Fibroblast of villous mesenchyme (primary cell): Measurements from ENCODE around the gene SPSB4. TPM values are rescaled to one million over a fixed set of nuclear protein-coding genes. Genes with fewer than 3 reads are reported as not detected.

Experiments used
- DNase-seq: peaks from one replicate; pipeline ENCODE4 v3.0.0-alpha.2; 2010; ENCODE audit warnings: low read depth
- H3K4me3 ChIP-seq: 2 replicates; pipeline ENCODE4 v1.5.1; 2011; ENCODE audit warnings: low read depth, mild to moderate bottlenecking, low read length
- total RNA-seq: library from RNA; depleted of rRNA; stranded (reverse); fragments of >200 nt; gene quantifications from 2 replicates; pipeline ENCODE4 v1.2.3, GENCODE V29; 2012
- TF ChIP-seq, protein P1 (sequence below): IDR thresholded peaks from 2 replicates; pipeline ENCODE4 v1.5.1; 2012; ENCODE audit warnings: low read depth, mild to moderate bottlenecking, low read length; ENCODE audit not compliant: insufficient read depth

Gene SPSB4
- total RNA-seq, 1 donor: not detected

DNA sequence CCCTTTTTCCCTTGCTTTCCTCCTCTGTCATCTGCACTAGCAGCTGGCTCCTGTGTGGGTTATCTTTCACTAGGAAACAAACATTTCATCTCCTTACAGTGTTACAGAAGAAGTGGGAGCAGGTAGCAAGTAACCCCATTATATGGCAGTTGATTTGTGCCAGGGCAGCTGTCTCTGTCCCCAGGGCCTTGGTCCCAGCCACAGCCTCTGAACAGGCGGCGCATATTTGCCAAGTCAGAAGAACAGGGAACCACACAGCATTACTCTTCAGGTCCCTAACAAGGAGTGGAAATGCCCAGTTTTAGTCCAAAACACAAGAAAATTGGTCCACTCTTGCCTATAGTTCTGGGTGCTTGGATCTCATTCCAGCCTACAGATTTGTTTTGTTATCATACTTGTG, 99.8 kb downstream of the SPSB4 start:
- DNase-seq: no peak
- no peak overlapping the region for H3K4me3 ChIP-seq
- TF ChIP-seq, protein P1, sequence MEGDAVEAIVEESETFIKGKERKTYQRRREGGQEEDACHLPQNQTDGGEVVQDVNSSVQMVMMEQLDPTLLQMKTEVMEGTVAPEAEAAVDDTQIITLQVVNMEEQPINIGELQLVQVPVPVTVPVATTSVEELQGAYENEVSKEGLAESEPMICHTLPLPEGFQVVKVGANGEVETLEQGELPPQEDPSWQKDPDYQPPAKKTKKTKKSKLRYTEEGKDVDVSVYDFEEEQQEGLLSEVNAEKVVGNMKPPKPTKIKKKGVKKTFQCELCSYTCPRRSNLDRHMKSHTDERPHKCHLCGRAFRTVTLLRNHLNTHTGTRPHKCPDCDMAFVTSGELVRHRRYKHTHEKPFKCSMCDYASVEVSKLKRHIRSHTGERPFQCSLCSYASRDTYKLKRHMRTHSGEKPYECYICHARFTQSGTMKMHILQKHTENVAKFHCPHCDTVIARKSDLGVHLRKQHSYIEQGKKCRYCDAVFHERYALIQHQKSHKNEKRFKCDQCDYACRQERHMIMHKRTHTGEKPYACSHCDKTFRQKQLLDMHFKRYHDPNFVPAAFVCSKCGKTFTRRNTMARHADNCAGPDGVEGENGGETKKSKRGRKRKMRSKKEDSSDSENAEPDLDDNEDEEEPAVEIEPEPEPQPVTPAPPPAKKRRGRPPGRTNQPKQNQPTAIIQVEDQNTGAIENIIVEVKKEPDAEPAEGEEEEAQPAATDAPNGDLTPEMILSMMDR: no peak

DNA sequence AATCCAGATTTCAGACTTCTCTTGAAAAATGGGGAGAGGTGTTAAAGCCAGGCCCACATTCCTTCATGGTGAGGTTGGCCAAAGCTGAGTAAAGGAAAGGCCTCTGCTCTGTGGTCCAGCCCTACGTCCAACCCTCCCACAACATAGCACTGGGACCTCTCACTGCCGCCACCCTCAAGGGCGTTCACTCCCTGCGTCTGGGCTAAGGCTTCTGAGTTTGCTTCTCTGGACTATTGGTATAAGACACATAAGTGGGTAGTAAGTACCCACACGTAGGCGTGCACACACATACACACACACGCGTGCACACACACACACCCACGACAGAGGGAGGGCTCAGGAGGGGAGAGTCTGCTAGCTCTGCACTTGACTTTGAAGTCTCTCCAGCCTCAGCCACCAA, 100.3 kb downstream of the SPSB4 start:
- DNase-seq: no peak
- TF ChIP-seq, protein P1: no peak
- H3K4me3 ChIP-seq: no peak overlapping the region

DNA sequence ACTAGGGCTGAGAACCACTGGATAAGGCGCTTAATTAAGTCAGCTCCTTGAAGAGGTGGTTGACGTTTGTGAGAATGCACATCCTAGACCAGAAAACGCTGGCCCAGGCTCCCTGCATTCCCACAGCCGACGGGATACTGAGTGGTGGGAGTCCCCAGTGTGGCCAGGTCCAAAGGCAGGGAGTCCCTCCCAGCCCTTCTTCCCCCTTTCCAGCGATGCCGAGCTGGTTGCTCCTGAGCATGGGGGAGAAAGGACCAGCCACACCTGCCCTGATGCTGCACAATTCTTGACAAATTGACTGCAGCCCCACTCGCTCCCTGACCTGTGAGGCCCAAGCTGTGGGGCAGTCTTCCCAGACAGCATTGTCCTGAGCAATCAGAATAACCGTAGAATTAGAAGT, 101.0 kb downstream of the SPSB4 start:
- no peak overlapping the region for H3K4me3 ChIP-seq

DNA sequence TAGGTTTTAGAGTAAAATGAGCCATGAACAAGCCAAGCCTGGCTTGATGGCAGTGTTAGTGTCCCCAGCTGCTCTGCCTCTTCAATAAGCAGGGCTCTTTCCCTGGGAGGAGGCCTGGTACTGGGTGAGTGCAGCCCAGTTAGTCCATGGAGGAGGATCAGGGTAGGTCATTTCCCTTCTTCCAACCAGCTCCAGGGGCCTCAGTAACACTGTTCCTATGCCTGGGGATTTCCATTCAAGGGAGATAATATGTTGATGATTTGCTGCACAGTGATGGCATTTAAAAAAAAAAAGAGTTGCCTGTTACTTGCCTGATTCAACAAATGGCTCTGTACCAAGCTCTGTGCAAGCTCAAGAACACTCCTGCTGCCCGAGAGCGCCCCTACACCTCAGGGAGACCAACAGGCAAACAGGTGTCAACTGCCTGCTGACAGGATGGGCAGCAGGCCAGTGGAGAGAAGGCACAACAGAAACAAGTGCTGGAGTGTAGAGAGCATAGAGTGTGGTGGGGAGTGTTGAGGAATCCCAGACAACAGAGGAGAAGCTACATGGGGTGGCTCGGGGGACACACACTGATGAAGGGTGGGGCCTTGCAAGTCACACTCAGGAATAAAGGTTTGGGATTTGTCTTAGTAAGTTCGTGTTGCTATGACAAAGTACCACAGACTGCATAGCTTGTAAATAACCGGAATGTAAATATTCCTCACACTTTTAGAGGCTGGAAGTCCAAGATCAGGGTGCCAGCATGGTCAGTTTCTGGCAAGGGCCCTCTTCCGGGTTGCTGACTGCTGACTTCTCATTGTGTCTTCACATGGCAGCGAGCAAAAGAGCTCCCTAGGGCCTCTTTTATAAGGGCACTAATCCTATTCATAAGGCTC, 101.9 kb downstream of the SPSB4 start:
- TF ChIP-seq, protein P1: no peak
- DNase-seq: no peak

More for the DNA sequence above, 101.0 kb downstream of the SPSB4 start:
- TF ChIP-seq, protein P1: no peak
- no peak for DNase-seq

DNA sequence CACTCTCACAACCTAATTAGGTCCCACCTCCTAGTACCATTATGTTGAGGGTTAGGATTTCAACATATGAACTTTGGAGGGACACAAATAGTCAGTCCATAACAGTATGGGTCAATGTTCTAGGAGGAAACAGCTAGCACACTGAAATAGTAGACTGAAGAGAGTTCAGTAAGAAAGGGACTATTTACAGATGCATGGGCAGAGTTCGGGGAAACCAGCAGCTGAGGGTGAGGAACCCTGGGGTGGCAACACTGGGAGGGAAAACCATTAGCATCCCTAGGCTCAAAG, 102.5 kb downstream of the SPSB4 start:
- TF ChIP-seq, protein P1: no peak
- H3K4me3 ChIP-seq: no peak overlapping the region
- no peak for DNase-seq

More for the DNA sequence above, 101.9 kb downstream of the SPSB4 start:
- no peak overlapping the region for H3K4me3 ChIP-seq

DNA sequence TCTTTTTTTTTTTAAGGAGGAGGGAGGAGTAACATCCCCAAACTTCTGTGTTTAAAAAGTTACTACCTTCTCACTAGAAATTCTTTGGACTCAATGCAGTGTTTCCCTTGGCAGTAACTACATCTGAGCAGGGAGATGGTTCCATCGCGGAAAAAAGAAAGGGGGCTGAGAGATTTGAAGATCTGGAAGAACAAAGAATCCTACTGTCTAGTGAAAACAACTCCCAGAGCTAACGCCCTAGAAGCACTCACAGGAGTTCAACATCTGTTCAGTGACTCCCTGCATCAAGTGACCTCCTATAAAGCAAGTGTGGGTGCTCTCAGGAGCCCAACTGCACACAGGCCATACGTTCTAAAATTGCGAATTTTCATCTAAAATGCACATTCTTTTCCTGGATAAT, 113.7 kb downstream of the SPSB4 start:
- H3K4me3 ChIP-seq: no peak overlapping the region
- TF ChIP-seq, protein P1: no peak
- DNase-seq: no peak

DNA sequence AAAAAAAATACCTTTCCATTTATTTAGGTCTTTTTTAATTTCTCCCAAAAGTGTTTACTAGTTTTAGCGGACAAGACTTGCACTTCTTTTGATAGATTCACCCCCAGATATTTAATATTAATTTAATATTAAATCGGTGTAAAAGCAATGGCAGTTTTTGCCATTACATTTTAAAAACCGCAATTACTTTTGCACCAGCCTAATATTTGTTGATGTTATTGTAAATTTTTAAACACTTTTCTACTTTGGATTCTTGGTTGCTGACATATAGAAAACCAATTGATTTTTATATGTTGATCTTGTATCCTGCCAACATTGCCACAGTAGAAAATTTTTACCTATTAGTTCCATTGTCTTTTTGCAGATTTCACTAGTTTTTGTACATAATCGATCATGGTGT, 116.5 kb downstream of the SPSB4 start:
- H3K4me3 ChIP-seq: no peak overlapping the region
- no peak for DNase-seq
- TF ChIP-seq, protein P1: no peak
